GM23338 (cell line): Measurements from ENCODE around the gene SLC16A7. TPM values are rescaled to one million over a fixed set of nuclear protein-coding genes. Genes with fewer than 3 reads are reported as not detected.

Source experiments
- ATAC-seq: fragments of 200-7000 bp; cut with Tn5 transposase; 3 replicates; pipeline ENCODE4 v1.9.1; 2020
- DNase-seq: peaks from one replicate; pipeline ENCODE4 v3.0.0-alpha.2; 2015; ENCODE audit warnings: low spot score
- H2AFZ ChIP-seq: fragments of 200-600 bp; sonication (generic); 2 replicates; pipeline ENCODE4 v1.8.0; 2016; ENCODE audit warnings: antibody characterized with exemption, mild to moderate bottlenecking, moderate library complexity
- H3F3A ChIP-seq: fragments of 200-600 bp; sonication (generic); replicated peaks from 2 replicates; pipeline ENCODE4 v1.8.0; 2017; ENCODE audit warnings: antibody characterized with exemption, mixed run types, low read depth
- H3K27ac ChIP-seq: fragments of 200-600 bp; sonication (generic); 2 replicates; pipeline ENCODE4 v1.6.1; 2016; ENCODE audit warnings: low read depth
- H3K27me3 ChIP-seq: fragments of 200-600 bp; sonication (generic); 2 replicates; pipeline ENCODE4 v1.8.0; 2016; ENCODE audit warnings: mild to moderate bottlenecking, mixed run types, moderate library complexity; ENCODE audit not compliant: insufficient read depth
- H3K36me3 ChIP-seq: fragments of 200-600 bp; sonication (generic); 2 replicates; pipeline ENCODE4 v1.8.0; 2016; ENCODE audit warnings: mild to moderate bottlenecking; ENCODE audit not compliant: insufficient read depth
- H3K4me1 ChIP-seq: fragments of 200-600 bp; sonication (generic); 2 replicates; pipeline ENCODE4 v1.8.0; 2016; ENCODE audit warnings: mild to moderate bottlenecking, moderate library complexity; ENCODE audit not compliant: insufficient read depth
- H3K4me2 ChIP-seq: fragments of 200-600 bp; sonication (generic); 2 replicates; pipeline ENCODE4 v1.7.1; 2017; ENCODE audit warnings: mixed run types
- H3K4me3 ChIP-seq: fragments of 200-600 bp; sonication (generic); 2 replicates; pipeline ENCODE4 v1.6.1; 2016; ENCODE audit warnings: mixed run types
- H3K79me2 ChIP-seq: fragments of 200-600 bp; sonication (generic); replicated peaks from 2 replicates; pipeline ENCODE4 v1.8.0; 2017; ENCODE audit warnings: mild to moderate bottlenecking; ENCODE audit not compliant: insufficient read depth
- H3K9me2 ChIP-seq: fragments of 200-600 bp; sonication (generic); 2 replicates; pipeline ENCODE4 v1.8.0; 2017; ENCODE audit not compliant: insufficient read depth
- H4K20me1 ChIP-seq: fragments of 200-600 bp; sonication (generic); replicated peaks from 2 replicates; pipeline ENCODE4 v1.8.0; 2017; ENCODE audit warnings: mild to moderate bottlenecking; ENCODE audit not compliant: insufficient read depth
- H3K27ac Mint-ChIP-seq: 2 replicates; pipeline ENCODE4 v1.8.0; 2020; ENCODE audit warnings: inconsistent platforms, mild to moderate bottlenecking, moderate library complexity, mixed read lengths
- H3K27me3 Mint-ChIP-seq: 3 replicates; pipeline ENCODE4 v1.8.0; 2022; ENCODE audit warnings: low read depth, mild to moderate bottlenecking, moderate library complexity, mixed read lengths, inconsistent platforms; ENCODE audit not compliant: insufficient read depth, poor library complexity
- H3K36me3 Mint-ChIP-seq: 3 replicates; pipeline ENCODE4 v1.8.0; 2021; ENCODE audit warnings: low read depth, mild to moderate bottlenecking, inconsistent platforms, moderate library complexity, mixed read lengths
- H3K4me1 Mint-ChIP-seq: 3 replicates; pipeline ENCODE4 v1.8.0; 2020; ENCODE audit warnings: mild to moderate bottlenecking, inconsistent platforms, mixed read lengths
- H3K4me3 Mint-ChIP-seq: 3 replicates; pipeline ENCODE4 v1.8.0; 2021; ENCODE audit warnings: moderate library complexity, mild to moderate bottlenecking, inconsistent platforms, mixed read lengths
- H3K9me3 Mint-ChIP-seq: 3 replicates; pipeline ENCODE4 v1.8.0; 2020; ENCODE audit warnings: moderate library complexity, mild to moderate bottlenecking, inconsistent platforms, mixed read lengths
- CREB1 ChIP-seq: fragments of 250-450 bp; sonication (Bioruptor Pico); IDR thresholded peaks from 2 replicates; pipeline ENCODE4 v1.5.0; 2020; ENCODE audit warnings: low read depth, mild to moderate bottlenecking, moderate library complexity
- CTCF ChIP-seq, 2 experiments: fragments of 200-600 bp in 1 of 2; sonication (generic) in 1 of 2; conservative IDR thresholded peaks; 2 replicates each; pipeline versions ENCODE4 v1.5.1 to v1.6.1; 2016 to 2017; ENCODE audit warnings: antibody characterized with exemption in 2 of 2, low read depth in 2 of 2, mild to moderate bottlenecking in 2 of 2, moderate library complexity in 1 of 2
- EZH2 ChIP-seq: fragments of 200-600 bp; sonication (generic); IDR thresholded peaks from one replicate; pipeline ENCODE4 v1.8.0; 2017; ENCODE audit warnings: antibody characterized with exemption, mild to moderate bottlenecking, low read depth; ENCODE audit not compliant: unreplicated experiment
- EZH2phosphoT487 ChIP-seq: fragments of 200-600 bp; sonication (generic); IDR thresholded peaks from one replicate; pipeline ENCODE4 v1.8.1; 2018; ENCODE audit warnings: antibody characterized with exemption; ENCODE audit not compliant: unreplicated experiment
- JUNB ChIP-seq: IDR thresholded peaks from one replicate; pipeline ENCODE4 v1.6.1; 2016; ENCODE audit warnings: antibody characterized with exemption; ENCODE audit not compliant: unreplicated experiment
- NANOG ChIP-seq: IDR thresholded peaks from 2 replicates; pipeline ENCODE4 v1.6.1; 2016; ENCODE audit warnings: antibody characterized with exemption, borderline replicate concordance
- POLR2AphosphoS5 ChIP-seq: IDR thresholded peaks from 2 replicates; pipeline ENCODE4 v1.6.1; 2016; ENCODE audit warnings: antibody characterized with exemption, low read depth
- STAT1 ChIP-seq: IDR thresholded peaks from one replicate; pipeline ENCODE4 v1.6.1; 2016; ENCODE audit warnings: antibody characterized with exemption; ENCODE audit not compliant: unreplicated experiment
- ZNF114 ChIP-seq: fragments of 250-450 bp; sonication (Bioruptor Pico); IDR thresholded peaks from 2 replicates; pipeline ENCODE4 v1.5.0; 2020; ENCODE audit warnings: mild to moderate bottlenecking, moderate library complexity
- ZNF331 ChIP-seq: fragments of 250-450 bp; sonication (Bioruptor Pico); IDR thresholded peaks from 2 replicates; pipeline ENCODE4 v1.5.0; 2020; ENCODE audit warnings: low read depth, mild to moderate bottlenecking, moderate library complexity
- polyA plus RNA-seq: library from polyadenylated mRNA; unstranded; fragments of >200 nt; fragmentation: Nextera tagmentation; extraction: Ambion mirVana; gene quantifications from 2 replicates; pipeline ENCODE4 v1.2.1, GENCODE V29; 2016
- total RNA-seq: library from RNA; depleted of rRNA; stranded (reverse); fragments of >200 nt; shearing (Covaris generic); gene quantifications from 2 replicates; pipeline ENCODE4 v1.2.3, GENCODE V29; 2014
- TF ChIP-seq, protein P1 (sequence below): IDR thresholded peaks from 2 replicates; pipeline ENCODE4 v1.6.1; 2016; ENCODE audit warnings: antibody characterized with exemption
- TF ChIP-seq, protein P2 (sequence below): IDR thresholded peaks from one replicate; pipeline ENCODE4 v1.6.1; 2018; ENCODE audit warnings: antibody characterized with exemption; ENCODE audit not compliant: unreplicated experiment
- TF ChIP-seq, protein P3 (sequence below): fragments of 250-450 bp; sonication (Bioruptor Pico); IDR thresholded peaks from 2 replicates; pipeline ENCODE4 v1.5.0; 2020; ENCODE audit warnings: mild to moderate bottlenecking, moderate library complexity

The SLC16A7 gene
- total and polyA plus RNA-seq, 2 experiments from 2014 or later = 2.8 to 4.3 TPM

DNA sequence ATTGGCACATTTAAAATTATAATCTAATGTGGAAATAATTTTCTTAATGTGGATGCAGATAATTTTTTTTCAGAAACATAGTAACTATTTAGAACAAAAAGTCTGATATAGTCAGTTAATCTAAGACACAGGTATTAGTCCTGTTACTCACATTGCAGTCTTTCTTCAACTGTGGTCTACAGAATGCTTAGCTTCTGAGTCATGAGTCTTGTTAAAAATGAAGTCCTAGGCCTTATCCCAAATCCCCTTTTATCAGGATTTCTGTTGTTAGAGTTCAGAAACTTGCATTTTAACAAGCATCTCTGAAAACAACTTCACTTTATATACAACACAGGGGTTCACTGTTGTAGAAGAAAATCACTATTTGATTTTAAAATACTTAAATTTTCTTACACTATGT is 112.2 kb downstream of the SLC16A7 start:
- Mint-ChIP-seq H3K4me1 (no peaks in the 10 kb centered on the region), H3K4me3 (no peak overlapping the region), H3K27ac (no peak overlapping the region), H3K9me3 (no peaks in the 10 kb centered on the region), H3K27me3 (no peaks in the 10 kb centered on the region), H3K36me3 (no peaks in the 10 kb centered on the region)
- Histone ChIP-seq H3K27me3 (no peaks in the 10 kb centered on the region), H3K4me1 (no peaks in the 10 kb centered on the region), H2AFZ (no peak overlapping the region), H3K4me3 (no peak overlapping the region), H3K36me3 (no peaks in the 10 kb centered on the region), H3K4me2 (no peak overlapping the region), H3K27ac (no peak overlapping the region), H3K79me2 (no peaks in the 10 kb centered on the region), H4K20me1 (no peaks in the 10 kb centered on the region), H3F3A (no peaks in the 10 kb centered on the region), H3K9me2 (no peaks in the 10 kb centered on the region)
- TF ChIP-seq ZNF114 (CRISPR knock-in tag) (no peak), EZH2 (no peak), JUNB (no peak), CREB1 (CRISPR knock-in tag) (no peak), EZH2phosphoT487 (no peak), POLR2AphosphoS5 (no peak), CTCF (conservative IDR thresholded peaks at IDR 0.05; ENCODE audit: low read depth in 2 of 2) (no peak), STAT1 (no peak), ZNF331 (CRISPR knock-in tag) (no peak), NANOG (no peak)
- TF ChIP-seq, protein P1, sequence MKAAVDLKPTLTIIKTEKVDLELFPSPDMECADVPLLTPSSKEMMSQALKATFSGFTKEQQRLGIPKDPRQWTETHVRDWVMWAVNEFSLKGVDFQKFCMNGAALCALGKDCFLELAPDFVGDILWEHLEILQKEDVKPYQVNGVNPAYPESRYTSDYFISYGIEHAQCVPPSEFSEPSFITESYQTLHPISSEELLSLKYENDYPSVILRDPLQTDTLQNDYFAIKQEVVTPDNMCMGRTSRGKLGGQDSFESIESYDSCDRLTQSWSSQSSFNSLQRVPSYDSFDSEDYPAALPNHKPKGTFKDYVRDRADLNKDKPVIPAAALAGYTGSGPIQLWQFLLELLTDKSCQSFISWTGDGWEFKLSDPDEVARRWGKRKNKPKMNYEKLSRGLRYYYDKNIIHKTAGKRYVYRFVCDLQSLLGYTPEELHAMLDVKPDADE = no peak
- TF ChIP-seq, protein P2, sequence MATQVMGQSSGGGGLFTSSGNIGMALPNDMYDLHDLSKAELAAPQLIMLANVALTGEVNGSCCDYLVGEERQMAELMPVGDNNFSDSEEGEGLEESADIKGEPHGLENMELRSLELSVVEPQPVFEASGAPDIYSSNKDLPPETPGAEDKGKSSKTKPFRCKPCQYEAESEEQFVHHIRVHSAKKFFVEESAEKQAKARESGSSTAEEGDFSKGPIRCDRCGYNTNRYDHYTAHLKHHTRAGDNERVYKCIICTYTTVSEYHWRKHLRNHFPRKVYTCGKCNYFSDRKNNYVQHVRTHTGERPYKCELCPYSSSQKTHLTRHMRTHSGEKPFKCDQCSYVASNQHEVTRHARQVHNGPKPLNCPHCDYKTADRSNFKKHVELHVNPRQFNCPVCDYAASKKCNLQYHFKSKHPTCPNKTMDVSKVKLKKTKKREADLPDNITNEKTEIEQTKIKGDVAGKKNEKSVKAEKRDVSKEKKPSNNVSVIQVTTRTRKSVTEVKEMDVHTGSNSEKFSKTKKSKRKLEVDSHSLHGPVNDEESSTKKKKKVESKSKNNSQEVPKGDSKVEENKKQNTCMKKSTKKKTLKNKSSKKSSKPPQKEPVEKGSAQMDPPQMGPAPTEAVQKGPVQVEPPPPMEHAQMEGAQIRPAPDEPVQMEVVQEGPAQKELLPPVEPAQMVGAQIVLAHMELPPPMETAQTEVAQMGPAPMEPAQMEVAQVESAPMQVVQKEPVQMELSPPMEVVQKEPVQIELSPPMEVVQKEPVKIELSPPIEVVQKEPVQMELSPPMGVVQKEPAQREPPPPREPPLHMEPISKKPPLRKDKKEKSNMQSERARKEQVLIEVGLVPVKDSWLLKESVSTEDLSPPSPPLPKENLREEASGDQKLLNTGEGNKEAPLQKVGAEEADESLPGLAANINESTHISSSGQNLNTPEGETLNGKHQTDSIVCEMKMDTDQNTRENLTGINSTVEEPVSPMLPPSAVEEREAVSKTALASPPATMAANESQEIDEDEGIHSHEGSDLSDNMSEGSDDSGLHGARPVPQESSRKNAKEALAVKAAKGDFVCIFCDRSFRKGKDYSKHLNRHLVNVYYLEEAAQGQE = no peak
- TF ChIP-seq, protein P3, sequence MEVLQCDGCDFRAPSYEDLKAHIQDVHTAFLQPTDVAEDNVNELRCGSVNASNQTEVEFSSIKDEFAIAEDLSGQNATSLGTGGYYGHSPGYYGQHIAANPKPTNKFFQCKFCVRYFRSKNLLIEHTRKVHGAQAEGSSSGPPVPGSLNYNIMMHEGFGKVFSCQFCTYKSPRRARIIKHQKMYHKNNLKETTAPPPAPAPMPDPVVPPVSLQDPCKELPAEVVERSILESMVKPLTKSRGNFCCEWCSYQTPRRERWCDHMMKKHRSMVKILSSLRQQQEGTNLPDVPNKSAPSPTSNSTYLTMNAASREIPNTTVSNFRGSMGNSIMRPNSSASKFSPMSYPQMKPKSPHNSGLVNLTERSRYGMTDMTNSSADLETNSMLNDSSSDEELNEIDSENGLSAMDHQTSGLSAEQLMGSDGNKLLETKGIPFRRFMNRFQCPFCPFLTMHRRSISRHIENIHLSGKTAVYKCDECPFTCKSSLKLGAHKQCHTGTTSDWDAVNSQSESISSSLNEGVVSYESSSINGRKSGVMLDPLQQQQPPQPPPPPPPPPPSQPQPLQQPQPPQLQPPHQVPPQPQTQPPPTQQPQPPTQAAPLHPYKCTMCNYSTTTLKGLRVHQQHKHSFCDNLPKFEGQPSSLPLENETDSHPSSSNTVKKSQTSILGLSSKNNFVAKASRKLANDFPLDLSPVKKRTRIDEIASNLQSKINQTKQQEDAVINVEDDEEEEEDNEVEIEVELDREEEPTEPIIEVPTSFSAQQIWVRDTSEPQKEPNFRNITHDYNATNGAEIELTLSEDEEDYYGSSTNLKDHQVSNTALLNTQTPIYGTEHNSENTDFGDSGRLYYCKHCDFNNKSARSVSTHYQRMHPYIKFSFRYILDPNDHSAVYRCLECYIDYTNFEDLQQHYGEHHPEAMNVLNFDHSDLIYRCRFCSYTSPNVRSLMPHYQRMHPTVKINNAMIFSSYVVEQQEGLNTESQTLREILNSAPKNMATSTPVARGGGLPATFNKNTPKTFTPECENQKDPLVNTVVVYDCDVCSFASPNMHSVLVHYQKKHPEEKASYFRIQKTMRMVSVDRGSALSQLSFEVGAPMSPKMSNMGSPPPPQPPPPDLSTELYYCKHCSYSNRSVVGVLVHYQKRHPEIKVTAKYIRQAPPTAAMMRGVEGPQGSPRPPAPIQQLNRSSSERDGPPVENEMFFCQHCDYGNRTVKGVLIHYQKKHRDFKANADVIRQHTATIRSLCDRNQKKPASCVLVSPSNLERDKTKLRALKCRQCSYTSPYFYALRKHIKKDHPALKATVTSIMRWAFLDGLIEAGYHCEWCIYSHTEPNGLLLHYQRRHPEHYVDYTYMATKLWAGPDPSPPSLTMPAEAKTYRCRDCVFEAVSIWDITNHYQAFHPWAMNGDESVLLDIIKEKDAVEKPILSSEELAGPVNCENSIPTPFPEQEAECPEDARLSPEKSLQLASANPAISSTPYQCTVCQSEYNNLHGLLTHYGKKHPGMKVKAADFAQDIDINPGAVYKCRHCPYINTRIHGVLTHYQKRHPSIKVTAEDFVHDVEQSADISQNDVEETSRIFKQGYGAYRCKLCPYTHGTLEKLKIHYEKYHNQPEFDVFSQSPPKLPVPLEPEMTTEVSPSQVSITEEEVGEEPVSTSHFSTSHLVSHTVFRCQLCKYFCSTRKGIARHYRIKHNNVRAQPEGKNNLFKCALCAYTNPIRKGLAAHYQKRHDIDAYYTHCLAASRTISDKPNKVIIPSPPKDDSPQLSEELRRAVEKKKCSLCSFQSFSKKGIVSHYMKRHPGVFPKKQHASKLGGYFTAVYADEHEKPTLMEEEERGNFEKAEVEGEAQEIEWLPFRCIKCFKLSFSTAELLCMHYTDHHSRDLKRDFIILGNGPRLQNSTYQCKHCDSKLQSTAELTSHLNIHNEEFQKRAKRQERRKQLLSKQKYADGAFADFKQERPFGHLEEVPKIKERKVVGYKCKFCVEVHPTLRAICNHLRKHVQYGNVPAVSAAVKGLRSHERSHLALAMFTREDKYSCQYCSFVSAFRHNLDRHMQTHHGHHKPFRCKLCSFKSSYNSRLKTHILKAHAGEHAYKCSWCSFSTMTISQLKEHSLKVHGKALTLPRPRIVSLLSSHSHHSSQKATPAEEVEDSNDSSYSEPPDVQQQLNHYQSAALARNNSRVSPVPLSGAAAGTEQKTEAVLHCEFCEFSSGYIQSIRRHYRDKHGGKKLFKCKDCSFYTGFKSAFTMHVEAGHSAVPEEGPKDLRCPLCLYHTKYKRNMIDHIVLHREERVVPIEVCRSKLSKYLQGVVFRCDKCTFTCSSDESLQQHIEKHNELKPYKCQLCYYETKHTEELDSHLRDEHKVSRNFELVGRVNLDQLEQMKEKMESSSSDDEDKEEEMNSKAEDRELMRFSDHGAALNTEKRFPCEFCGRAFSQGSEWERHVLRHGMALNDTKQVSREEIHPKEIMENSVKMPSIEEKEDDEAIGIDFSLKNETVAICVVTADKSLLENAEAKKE (CRISPR knock-in tag) = no peak
- ATAC-seq (no peak), DNase-seq (no peak)
